Transverse colon (tissue), 4 donors: ENCODE data around the gene CNTN1.

Experiments
- CTCF ChIP-seq, 5 experiments: fragments of 200-600 bp in 3 of 5; fragments of 450-650 bp in 2 of 5; sonication (generic) in 3 of 5; IDR thresholded peaks; 1 replicate in 2 of 5; 2 replicates in 3 of 5; pipeline ENCODE4 v1.5.1; 2016 to 2017; ENCODE audit warnings: antibody characterized with exemption in 5 of 5, inconsistent platforms in 3 of 5, mild to moderate bottlenecking in 2 of 5, moderate library complexity in 1 of 5
- POLR2A ChIP-seq: fragments of 450-650 bp; IDR thresholded peaks from one replicate; pipeline ENCODE4 v1.6.1; 2016; ENCODE audit warnings: antibody characterized with exemption, mild to moderate bottlenecking, moderate library complexity
- POLR2AphosphoS5 ChIP-seq, 3 donors: sonication (generic); formaldehyde crosslinking; IDR thresholded peaks; one replicate each; pipeline ENCODE4 v1.6.1; 2016; ENCODE audit warnings: antibody characterized with exemption in 3 of 3

GRCh38 chr12:40999210-40999609 is 307.0 kb downstream of the CNTN1 start:
- TF ChIP-seq CTCF (IDR thresholded peaks at IDR 0.05) = no peak
- TF ChIP-seq POLR2AphosphoS5 (IDR thresholded peaks at IDR 0.05) = no peak
- no peak for TF ChIP-seq POLR2A
